HG02571 (cell line): Measurements from ENCODE around the gene OSBPL6.
"Not testable (repeated sequence)": the region's sequence is repeated elsewhere in the genome, so short reads cannot be mapped to it uniquely, and the experiment has no call there.

Source experiments
- ATAC-seq: cut with Tn5 transposase; IDR thresholded peaks from one replicate; pipeline ENCODE4 v1.9.1; 2021; ENCODE audit warnings: mild to moderate bottlenecking, moderate library complexity; ENCODE audit not compliant: unreplicated experiment

OSBPL6 gene

DNA sequence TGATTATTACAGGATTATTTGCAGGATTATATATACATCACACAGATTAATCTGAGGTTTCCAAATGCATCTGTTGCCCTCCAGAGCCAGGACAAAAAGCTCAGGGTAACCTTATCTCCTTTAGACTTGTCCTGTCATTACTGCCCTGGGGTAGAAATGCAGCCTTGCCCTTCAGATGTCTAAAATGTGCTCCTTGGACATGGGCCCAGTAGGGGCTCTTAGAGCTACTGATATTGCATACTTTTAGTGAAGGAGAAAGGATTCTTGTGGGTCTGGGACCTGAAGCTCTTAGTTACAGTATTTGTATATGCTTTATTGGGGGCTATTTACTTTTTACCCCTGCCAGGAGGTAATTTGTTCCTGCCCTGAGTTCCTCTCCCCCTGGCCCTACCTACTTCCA, 200.5 kb downstream of the OSBPL6 start:
- ATAC-seq, result no peak

DNA sequence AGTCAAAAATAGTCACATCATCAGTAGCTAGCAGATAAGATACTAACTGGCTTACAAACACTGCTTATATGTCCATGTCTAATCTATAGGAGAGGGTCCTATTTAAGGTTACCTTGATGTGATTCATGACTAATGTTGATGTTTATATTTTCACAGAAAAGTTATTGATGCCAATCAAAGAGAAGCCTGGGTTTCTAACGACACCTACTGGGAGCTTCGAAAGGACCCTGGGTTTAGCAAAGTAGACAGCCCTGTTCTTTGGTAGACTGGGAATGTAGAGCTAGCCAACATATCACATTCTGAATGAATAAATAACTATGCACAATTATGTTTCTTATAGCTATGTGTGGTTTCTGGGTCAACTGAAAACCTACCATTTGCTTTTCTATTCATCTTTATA, 201.0 kb downstream of the OSBPL6 start:
- ATAC-seq, result no peak

DNA sequence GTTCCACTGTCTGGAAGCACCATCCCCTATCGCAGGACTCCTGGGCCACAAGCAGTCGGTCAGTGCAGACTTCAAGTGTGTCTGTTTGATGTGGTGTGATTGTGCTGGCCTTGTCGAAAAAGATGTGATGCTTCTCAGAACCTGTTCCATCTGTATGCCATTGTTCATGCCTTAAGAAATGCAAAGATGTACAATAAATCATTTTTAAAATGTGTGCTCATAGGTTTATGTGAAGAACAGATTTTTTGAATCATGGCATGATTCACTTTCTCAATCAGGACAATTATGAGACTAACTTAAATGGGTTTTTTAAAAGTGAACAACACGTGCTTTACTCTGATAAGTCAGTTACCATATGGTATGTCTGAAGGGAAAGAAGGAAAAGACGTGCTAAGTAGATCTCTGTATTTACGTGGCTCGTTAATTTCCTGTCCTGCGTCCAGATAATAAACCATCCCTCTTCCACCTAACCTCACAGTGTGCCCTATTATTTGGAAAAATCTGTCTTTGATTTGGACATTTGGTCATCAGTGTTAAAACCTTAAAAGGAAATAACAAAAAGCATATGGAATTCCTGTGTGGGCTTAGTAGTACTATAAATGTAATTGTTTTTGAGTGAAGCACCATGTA, 201.7 kb downstream of the OSBPL6 start:
- ATAC-seq, result no peak

DNA sequence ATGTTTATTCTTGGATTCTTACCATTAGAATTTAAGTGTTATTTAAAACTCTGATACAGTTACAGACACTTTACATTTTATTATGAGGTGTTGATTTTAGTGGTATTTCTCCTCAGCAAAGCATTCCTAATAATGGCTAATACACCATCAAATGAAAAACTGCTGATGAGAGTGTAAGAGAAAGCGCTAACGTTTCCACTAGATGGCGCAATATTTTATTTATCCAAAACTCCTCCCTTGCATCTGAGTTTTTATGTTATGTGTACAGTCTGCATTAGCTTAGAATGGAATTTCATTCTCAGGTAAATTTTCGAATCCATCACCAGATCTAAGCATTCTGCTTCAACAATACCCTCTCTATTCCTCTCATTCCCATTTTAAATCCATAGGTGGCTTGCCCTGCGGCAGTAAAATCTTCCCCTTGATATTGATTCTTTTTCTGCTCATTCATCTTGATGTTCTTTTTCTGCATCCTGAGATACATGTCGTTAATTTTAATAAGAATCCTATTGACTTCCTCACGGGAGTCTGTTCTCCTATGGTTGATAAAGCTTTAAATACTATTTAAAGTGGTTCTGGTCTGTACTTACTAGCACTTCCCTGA, 202.8 kb downstream of the OSBPL6 start:
- peak; percentile 87 for ATAC-seq

DNA sequence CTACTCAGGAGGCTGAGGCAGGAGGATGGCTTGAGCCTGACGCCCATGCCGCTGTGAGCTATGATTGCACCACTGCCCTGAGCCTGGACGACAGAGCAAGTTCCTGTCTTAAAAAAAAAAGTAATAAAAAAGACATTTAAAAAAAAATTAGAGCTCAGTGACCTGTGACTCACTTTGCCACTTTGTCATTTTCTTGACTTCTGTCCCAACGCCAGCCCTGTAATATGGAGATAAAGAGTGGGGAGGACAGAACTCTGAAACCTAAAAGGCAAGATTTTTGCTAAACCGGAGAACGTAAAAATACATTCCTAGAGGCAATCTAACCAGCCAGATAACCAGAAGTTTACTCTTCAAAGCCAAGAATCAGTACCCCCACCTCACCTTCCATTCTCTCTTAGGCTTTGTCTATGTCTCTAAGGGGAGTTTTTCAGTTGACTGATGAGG, 207.7 kb downstream of the OSBPL6 start:
- no peak for ATAC-seq

DNA sequence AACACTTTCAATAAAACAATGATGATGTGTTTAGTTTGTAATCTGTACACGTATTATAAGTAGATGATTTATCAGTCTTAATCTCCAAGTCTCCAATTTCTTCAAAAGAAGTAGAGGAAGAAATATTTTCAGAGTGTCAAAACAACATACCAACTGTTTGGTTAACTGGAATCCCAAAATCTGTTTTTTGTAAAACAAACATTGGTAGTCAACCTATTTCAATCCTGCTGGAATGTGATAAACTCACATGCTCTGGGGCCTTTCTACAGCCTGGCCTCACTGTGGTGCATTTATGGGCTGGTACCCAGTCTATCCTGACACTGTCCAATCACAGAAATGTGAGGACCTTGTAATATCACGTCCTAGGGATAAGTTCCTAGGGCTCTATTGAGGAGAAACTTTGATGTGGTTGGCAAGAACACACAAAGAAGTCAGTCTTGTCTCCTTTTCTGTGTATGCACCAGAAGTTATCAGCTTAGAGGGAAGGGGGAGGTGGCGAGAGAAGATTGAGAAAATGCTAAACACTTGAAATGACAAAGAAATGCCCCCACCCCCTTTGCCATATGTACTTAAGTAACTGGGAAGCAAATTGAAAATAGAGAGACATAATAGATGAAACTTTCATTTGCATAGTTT, 209.5 kb downstream of the OSBPL6 start:
- ATAC-seq, result peak; percentile 50

DNA sequence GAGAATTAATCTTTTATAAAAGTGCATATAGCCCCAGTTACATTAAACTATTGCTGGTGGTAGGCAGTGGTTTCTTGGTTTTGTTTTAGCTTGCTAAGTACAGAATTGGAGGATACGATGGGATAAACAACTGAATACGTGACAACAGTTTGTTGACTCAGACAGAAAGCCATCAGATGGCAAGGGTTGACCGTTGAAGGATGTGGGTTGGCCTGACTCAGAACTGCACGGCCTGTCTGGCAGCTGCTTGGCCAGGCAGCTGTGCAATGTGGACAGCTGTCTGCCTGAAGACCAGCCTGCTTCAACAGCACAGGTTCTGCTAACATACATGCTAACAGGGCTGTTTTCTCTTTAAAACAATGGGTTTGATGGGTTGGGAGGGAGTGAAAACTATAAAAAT, 210.1 kb downstream of the OSBPL6 start:
- ATAC-seq, result peak; percentile 99

DNA sequence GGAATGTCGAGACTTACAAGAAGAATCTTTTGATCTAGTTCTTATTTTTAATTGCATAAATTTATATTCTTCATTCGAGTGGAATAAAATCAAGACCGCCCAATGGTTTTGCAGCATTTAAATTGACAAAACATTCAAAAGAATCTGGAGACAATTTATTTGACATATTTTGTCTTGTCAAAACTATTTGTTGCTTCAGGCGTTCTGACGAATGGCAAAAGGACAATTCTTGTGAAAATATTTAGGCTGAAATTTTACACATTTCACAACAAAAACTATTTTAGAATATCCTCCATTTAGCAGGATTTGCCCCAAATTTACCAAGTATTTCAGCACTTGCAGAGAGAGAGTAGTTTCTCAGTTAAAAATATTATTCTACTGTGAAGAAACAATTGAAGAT, 214.9 kb downstream of the OSBPL6 start:
- ATAC-seq, result no peak

DNA sequence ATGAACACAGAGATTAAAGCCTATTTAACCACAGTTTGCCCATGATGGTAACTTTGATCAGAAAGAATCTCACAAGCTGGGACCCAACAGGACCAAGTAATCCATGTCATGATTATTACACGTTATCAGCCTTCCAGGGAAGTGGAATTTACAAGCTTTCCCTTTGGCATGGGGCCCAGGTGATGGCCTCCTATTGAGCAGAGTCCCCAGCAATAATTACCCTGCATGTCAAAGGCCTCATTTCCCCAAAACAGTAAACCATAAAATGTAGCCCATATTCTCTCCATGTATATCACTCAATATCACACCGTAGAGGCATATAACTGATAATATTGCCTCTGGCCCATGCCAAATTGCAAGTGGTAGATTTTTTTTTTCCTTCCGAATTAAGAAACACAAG, 217.7 kb downstream of the OSBPL6 start:
- no peak for ATAC-seq

DNA sequence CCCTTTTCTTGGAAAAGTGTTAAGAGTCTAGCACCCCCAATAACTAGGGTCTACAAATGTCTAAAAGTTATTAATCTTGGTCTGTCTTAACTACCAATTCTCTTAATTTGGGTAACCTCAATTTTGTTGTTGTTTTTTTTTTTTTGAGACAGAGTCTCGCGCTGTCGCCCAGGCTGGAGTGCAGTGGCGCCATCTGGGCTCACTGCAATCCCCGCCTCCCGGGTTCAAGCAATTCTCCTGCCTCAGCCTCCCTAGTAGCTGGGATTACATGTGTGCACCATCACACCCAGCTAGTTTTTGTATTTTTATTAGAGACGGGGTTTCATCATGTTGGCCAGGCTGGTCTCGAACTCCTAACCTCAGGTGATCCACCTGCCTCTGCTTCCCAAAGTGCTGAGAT, 218.1 kb downstream of the OSBPL6 start:
- ATAC-seq, result not testable (repeated sequence)

DNA sequence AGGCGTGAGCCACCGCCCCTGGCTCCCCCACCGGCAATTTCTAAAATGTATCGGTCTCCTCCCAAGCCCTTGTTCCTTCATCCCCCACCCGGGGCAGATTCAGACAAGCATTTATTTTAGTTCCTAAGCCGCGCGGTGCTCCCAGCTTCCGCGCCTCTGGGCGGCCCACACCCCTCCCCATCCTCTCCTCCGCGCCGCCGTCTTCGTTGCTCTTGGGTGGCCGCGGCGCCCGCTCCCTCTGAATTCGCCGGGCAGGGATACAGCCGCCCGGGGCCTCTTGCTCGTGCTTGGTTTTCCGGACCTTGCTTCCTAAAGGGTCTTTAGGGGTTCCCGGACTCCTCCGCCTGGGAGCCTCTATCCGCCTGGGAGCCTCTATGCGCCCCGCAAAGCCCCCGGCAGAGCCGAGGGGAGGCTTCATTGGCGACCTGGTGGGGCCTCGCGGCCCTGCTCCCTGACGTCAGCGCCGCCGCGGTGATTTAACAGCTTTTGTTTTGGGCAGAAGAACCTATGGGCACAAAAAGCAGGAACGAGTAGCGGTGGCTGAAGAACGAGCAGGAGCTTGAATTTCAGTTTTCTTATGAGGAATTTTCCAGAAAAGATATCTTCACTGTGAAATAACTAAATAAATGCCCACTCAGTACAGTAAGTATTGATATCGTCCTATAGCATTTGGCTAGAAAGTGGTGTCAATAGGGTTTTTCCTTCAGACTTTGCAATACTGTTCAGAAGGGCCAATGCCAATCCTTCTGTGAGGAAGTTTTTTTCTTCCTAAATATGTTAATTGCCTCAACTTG, 219.4 kb downstream of the OSBPL6 start:
- peak; percentile 77 for ATAC-seq

DNA sequence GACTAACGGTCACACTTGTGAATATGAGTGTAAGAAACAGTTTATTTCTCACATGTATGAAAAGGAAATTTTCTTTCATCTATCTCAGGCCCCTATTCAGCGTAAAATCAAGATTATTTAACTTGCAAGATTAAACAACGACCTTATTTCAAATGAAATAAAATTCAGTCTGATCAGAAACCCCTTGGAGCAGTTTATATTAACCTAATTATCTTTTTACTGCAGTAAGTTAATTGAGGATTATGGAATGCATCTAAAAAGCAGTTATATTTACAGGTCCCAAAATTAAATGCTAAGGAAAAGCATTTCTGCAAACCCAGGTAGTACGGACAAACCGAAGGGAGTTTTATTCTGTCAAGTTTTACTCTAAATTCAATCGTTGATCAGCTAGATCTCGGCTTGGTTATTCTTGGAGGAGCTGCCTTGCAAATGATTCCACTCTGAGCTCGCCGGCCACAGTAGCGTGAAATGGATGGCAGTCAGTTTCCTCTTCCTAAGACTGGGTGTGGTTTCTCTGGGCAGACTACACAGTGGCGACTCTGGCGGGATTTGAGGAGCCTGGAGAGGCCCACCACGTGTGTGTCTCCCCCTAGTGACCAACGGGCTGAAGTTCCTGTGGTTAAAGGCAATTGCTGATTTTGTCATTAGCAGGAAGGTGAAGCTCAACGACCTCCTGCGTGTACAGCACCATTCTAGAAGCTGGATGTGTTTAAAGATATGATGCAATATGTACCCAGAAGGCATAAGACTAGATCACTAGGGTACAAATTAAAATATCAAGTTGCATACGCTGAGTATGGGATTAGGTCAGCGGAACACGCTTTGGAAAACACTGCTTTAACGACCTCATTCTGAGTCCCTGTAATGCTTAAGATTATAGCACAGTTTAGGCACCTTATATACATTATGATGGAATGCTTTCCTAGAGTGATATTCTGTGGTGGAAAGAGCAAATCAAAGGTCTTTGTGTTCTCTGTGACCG, 220.2 kb downstream of the OSBPL6 start:
- ATAC-seq, result peak; percentile 79

DNA sequence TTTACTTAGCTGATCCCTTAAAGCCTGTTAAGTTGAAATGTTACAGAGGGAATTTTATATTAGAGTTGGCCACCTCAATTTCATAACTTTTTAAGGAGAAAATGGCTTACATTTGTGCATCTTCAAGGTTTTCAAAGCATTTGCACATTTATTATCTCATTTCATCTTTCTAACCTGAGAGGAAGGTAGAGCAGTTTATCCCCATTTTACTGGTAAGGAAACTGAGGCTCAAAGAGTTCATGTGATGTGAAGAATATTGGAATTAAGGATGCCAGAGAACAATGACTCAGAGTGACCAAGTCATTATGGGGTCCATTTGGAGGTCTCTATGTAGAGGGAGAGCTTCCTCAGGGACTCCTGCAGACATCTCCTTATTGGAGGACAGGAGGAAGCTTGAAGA, 221.7 kb downstream of the OSBPL6 start:
- no peak for ATAC-seq

DNA sequence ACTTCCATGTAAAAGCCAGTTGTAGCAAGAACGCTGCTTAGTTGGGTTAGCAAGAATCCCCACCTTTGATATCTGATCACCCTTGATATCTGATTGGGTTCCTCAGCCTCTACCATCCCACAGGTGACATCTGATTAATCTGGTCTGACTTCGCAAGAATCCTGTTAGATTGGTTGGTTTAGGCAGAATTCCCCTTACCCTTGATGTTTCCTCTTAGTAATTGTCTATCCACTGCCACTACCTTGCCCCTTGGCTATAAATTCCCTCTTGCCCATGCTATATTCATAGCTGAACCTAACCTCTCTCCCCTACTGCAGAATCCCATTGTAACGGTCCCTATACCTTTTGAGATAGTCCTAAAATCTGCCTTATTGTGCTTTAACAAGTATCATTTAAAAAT, 223.6 kb downstream of the OSBPL6 start:
- ATAC-seq, result no peak

DNA sequence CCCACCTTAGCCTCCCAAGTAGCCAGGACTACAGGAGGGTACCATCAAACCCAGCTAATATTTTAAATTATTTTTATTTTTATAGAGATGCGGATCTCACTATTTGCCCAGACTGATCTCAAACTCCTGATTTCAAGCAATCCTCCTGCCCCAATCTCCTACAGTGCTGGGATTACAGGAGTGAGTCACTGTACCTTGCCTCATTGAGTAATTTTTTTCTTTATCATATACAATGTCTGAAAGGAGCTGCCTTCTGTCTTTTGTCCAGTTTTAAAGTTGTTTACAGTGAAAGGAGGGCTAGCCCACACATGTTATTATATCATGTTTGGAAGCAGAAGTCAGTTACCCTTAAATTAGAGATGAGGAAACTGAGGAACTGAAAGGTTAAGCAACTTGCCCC, 224.1 kb downstream of the OSBPL6 start:
- ATAC-seq, result no peak

DNA sequence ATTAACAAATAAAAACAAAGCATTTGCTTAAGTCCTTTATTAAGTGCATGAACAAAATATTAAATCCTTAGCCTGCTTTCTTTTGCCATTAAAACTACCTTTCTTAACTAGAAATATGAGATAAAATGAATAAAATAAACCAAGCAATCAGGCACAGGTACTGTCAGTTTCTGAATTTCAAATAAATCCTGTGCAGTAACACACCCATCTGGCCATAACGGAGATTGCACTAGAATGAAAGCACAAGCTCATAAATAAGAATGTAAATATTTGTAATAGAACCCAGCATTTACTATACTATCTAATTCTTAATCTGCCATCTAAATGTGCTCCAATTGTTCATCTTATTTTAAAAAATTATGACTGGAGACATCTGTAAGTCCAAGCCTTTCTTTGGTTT, 224.8 kb downstream of the OSBPL6 start:
- ATAC-seq, result no peak

DNA sequence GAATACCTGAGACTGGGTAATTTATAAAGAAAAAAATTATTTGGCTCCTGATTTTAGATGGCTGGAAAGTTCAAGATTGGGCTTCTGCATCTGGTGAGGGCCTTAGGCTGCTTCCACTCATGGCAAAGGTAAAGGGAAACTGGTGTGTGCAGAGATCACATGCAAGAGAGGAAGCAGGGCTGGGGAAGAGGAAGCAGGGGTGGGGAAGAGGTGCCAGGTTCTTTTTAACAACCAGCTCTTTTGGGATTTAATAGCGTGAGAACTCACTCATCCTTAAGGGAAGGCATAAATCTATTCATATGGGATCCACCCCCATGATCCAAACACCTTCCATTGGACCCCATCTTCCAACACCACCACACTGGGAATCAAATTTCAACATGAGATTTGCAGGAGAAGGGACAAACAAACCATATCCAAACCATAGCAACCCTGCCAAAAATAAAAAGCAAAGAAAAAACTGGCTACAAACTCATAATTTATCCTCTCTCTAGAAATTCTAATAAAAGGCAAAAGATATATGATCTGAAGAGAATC, 226.2 kb downstream of the OSBPL6 start:
- ATAC-seq, result no peak

DNA sequence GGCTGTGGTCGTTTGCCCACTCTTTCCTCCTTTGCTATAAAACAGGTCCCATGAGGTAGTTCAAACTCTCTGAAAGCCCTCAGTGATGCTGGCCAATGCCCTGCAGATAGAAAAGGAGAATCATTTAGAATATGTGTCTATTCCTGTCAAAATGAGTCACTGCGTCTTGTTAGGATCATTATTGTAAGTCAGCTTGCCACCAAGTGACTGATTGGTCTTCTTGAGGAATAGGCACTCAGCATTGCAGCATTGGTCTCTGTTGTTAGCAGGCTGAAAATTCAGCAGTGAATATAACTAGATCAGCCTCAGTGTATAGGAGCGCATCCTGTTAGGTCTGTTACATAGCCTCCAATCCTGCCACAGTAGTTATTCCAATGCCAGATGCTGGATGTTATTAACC, 227.8 kb downstream of the OSBPL6 start:
- ATAC-seq, result no peak

DNA sequence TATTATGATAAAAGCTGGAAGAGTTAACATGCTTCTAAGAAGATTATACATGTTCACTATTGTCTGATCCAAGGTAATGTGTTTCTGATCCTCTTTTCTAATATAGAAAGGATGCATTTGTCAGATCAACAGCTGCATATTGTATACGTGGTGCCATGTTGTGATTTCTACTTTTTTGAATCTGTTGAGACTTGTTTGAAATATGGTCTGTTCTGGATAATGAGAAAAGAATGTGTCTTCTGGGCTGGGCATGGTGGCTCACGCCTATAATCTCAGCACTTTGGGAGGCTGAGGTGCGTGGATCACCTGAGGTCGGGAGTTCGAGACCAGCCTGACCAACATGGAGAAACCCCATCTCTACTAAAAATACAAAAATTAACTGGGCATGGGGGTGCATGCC, 229.4 kb downstream of the OSBPL6 start:
- ATAC-seq, result not testable (repeated sequence)

DNA sequence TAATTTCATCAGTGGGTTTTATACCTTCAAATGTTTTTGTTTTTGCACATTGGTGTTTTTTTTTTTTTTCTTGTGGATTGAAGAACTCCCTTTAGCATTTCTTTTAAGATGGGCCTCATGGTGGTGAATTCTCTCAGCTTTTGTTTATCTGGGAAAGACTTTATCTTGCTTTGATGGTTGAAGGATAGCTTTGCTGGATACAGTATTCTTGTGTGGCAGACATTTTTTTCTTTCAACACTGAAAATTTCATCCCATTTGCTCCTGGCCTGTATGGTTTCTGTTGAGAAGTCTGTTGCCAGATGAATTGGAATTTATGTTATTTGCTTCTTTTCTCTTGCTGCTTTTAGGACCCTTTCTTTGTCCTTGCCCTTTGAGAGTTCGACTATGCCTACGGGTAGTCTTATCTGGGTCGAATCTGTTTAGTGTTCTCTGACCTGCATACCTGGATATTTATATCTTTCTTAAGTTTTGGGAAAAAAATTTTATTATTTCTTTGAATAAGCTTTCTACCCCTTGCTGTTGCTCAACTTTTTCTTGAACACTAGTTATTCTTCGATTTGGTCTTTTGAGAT, 231.0 kb downstream of the OSBPL6 start:
- no peak for ATAC-seq
